Heart right ventricle (tissue), 16 donors: ENCODE results near the gene OR6C65. TPM values are rescaled to one million over a fixed set of nuclear protein-coding genes. Genes with fewer than 3 reads are reported as not detected.
"Not testable (repeated sequence)": the region's sequence is repeated elsewhere in the genome, so short reads cannot be mapped to it uniquely, and the experiment has no call there.

ENCODE experiments used
- ATAC-seq, 8 donors: fragments of 200-7000 bp; cut with Tn5 transposase; one replicate each; pipeline ENCODE4 v1.9.1; 2020; ENCODE audit warnings: mild to moderate bottlenecking in 8 of 8, moderate library complexity in 8 of 8, moderate number of reproducible peaks in 1 of 8
- DNase-seq, 2 donors: peaks; one replicate each; pipeline ENCODE4 v3.0.0-alpha.2; 2020
- H3K27ac ChIP-seq, 10 donors: fragments of 200-600 bp; sonication (generic) in 2 of 10; one replicate each; pipeline versions ENCODE4 v1.5.0 to v1.8.0; 2020 to 2022; ENCODE audit warnings: mild to moderate bottlenecking in 3 of 10
- H3K27me3 ChIP-seq, 7 donors: fragments of 200-600 bp; one replicate each; pipeline ENCODE4 v1.8.0; 2021 to 2022; ENCODE audit warnings: mild to moderate bottlenecking in 2 of 7
- H3K36me3 ChIP-seq, 9 donors: fragments of 200-600 bp; sonication (generic) in 1 of 9; one replicate each; pipeline versions ENCODE4 v1.5.0 to v1.8.0; 2020 to 2022; ENCODE audit warnings: mild to moderate bottlenecking in 2 of 9
- H3K4me1 ChIP-seq, 9 donors: fragments of 200-600 bp; sonication (generic) in 1 of 9; one replicate each; pipeline versions ENCODE4 v1.5.0 to v1.8.0; 2020 to 2022; ENCODE audit warnings: mild to moderate bottlenecking in 4 of 9
- H3K4me3 ChIP-seq, 10 donors: fragments of 200-600 bp; sonication (generic) in 2 of 10; one replicate each; pipeline versions ENCODE4 v1.5.0 to v1.8.0; 2020 to 2022; ENCODE audit warnings: mild to moderate bottlenecking in 7 of 10, moderate library complexity in 2 of 10
- H3K9me3 ChIP-seq, 11 donors: fragments of 200-600 bp in 10 of 11; sonication (generic) in 2 of 11; one replicate each; pipeline versions ENCODE4 v1.5.0 to v1.8.0; 2013 to 2022; ENCODE audit warnings: mild to moderate bottlenecking in 2 of 11, control low read depth in 1 of 11, moderate library complexity in 1 of 11
- WGBS, 2 donors: extraction: QIAGEN DNeasy Blood & Tissue Kit; methylation state at CpG; one replicate each; pipeline ENCODE4 v1.1.7; 2013; ENCODE audit warnings: inconsistent platforms in 1 of 2; 5-methylcytosine and 5-hydroxymethylcytosine counted together
- intact Hi-C, 10 donors: fragments of 100-400 bp; cut with DNase I; formaldehyde crosslinking; loops; one replicate each; pipeline versions ENCODE4 v1.11.1 to v1.14.2; 2022
- polyA plus RNA-seq, 2 donors: library from polyadenylated mRNA; stranded (reverse); fragments of 200-250 nt; gene quantifications; one replicate each; pipeline ENCODE4 v1.2.3, GENCODE V29; 2013
- total RNA-seq, 10 donors: library from RNA; stranded (reverse); fragmentation: NEBNext Ultra II Directional in 3 of 10; extraction: Animal tissue kit (Norgen Biotek cat#: 25700) in 3 of 10; gene quantifications; one replicate each; pipeline versions ENCODE4 v1.2.1 to v1.2.4, GENCODE V29; 2021 to 2023
- TF ChIP-seq, protein P1 (sequence below), 9 donors: fragments of 200-600 bp; sonication (generic) in 2 of 9; IDR thresholded peaks; one replicate each; pipeline versions ENCODE4 v1.5.0 to v1.8.0; 2021 to 2022; ENCODE audit warnings: antibody characterized with exemption in 9 of 9, mild to moderate bottlenecking in 5 of 9, moderate library complexity in 1 of 9
- donor health status: Arrhythmogenic right ventricular cardiomyopathy.
- donor health status: ischemic (EF 13 %, LVEDD 7.1; RV severe dilation, severe dysfunction).
- donor health status: healthy with polysubstance abuse.
- donor health status: DM: no; HTN: yes; CAD: no.
- donor health status: DM: no; HTN: no; CAD: no.
- donor health status: ischemic (EF 25% LVEDD 6.9; RV normal size, moderate dysfunction).
- donor health status: ischemic (EF 25% LVEDD 5.7; RV mildly dilated, moderate dysfunction).
- donor health status: healthy.
- donor health status: DM: yes; HTN: yes; CAD: no.
- donor health status: Ischemic cardiomyopathy.
- donor health status: ischemic (EF 35%, LVEDD 5.7; RV mildly dilated, moderate dysfunction).
- donor health status: nonischemic (EF 11% LVEDD 7.7; RV severe dilation, severe dysfunction).
- donor health status: DM: yes; HTN: yes; CAD: no.
- donor health status: PGD.
- donor health status: ischemic (EF 29% LVEDD 5.4; RV normal size, mild dysfunction).
- donor health status: nonischemic (EF 23%, LVEDD 6.1; RV moderate dilation, normal function).

OR6C65 gene
- total and polyA plus RNA-seq, 12 donors, result not detected

DNA sequence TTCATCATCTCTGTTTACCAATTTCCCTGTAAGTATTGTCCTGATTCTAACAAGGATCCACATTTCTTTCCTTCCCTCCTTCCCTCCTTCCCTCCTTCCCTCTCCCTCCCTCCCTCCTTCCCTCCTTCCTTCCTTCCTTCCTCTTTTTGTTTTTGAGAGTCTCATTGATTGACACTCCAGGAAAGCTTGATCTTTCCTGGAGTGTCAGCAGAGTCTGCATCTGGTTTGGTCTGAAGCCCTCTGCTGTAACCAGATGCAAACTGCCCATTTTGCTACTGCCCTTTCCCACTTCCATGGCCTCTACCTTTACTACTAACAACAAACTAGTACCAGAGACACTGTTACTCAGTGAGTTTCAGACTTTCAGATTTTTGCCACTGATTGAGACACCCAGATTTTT lies 14.4 kb upstream of the OR6C65 start:
- H3K9me3 ChIP-seq, result no peaks in the 10 kb centered on the region
- H3K27me3 ChIP-seq, result no peaks in the 10 kb centered on the region
- TF ChIP-seq, protein P1, sequence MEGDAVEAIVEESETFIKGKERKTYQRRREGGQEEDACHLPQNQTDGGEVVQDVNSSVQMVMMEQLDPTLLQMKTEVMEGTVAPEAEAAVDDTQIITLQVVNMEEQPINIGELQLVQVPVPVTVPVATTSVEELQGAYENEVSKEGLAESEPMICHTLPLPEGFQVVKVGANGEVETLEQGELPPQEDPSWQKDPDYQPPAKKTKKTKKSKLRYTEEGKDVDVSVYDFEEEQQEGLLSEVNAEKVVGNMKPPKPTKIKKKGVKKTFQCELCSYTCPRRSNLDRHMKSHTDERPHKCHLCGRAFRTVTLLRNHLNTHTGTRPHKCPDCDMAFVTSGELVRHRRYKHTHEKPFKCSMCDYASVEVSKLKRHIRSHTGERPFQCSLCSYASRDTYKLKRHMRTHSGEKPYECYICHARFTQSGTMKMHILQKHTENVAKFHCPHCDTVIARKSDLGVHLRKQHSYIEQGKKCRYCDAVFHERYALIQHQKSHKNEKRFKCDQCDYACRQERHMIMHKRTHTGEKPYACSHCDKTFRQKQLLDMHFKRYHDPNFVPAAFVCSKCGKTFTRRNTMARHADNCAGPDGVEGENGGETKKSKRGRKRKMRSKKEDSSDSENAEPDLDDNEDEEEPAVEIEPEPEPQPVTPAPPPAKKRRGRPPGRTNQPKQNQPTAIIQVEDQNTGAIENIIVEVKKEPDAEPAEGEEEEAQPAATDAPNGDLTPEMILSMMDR (IDR thresholded peaks at IDR 0.05), result no peak
- no peak for ATAC-seq
- H3K4me3 ChIP-seq, result no peak overlapping the region
- H3K36me3 ChIP-seq, result no peaks in the 10 kb centered on the region
- no peak for DNase-seq
- H3K4me1 ChIP-seq, result no peaks in the 10 kb centered on the region
- no peak overlapping the region for H3K27ac ChIP-seq
- intact Hi-C loops, result no loop called here

- ATAC-seq, result no peak
- H3K9me3 ChIP-seq, result no peaks in the 10 kb centered on the region
- no peaks in the 10 kb centered on the region for H3K36me3 ChIP-seq
- intact Hi-C loops, result no loop called here
- no peak overlapping the region for H3K27ac ChIP-seq
- peaks cover 0 to 6% (median 0%) of the 10 kb centered on the region in 7 donors for H3K27me3 ChIP-seq
- no peak for DNase-seq
- H3K4me3 ChIP-seq, result no peak overlapping the region
- H3K4me1 ChIP-seq, result no peaks in the 10 kb centered on the region
- 85 to 93% methylated on average over 23 of the region's 23 CpGs for WGBS, 2 donors
- TF ChIP-seq, protein P1 (IDR thresholded peaks at IDR 0.05), result no peak
Observed at GRCh38 chr12:55392032-55392795, 8.1 kb upstream of the OR6C65 start.

GRCh38 chr12:55396326-55396725 lies 4.0 kb upstream of the OR6C65 start:
- H3K36me3 ChIP-seq, result no peaks in the 10 kb centered on the region
- TF ChIP-seq, protein P1 (IDR thresholded peaks at IDR 0.05), result no peak
- no peaks in the 10 kb centered on the region for H3K4me1 ChIP-seq
- intact Hi-C loops, result no loop called here
- H3K27ac ChIP-seq, result no peak overlapping the region
- peaks cover 0 to 6% (median 0%) of the 10 kb centered on the region in 7 donors for H3K27me3 ChIP-seq
- H3K9me3 ChIP-seq, result no peaks in the 10 kb centered on the region
- ATAC-seq (no peak), DNase-seq (no peak)
- WGBS, 2 donors, result 77 to 80% methylated on average over 1 of the region's 1 CpG
- H3K4me3 ChIP-seq, result no peak overlapping the region

GRCh38 chr12:55407866-55408265 lies 7.5 kb downstream of the OR6C65 start:
- no peaks in the 10 kb centered on the region for H3K27me3 ChIP-seq
- no peak overlapping the region for H3K4me3 ChIP-seq
- DNase-seq (no peak), ATAC-seq (no peak)
- peaks cover 0 to 32% (median 0%) of the 10 kb centered on the region in 11 donors for H3K9me3 ChIP-seq
- 49 to 52% methylated on average over 1 of the region's 1 CpG for WGBS, 2 donors
- no peaks in the 10 kb centered on the region for H3K4me1 ChIP-seq
- H3K36me3 ChIP-seq, result no peaks in the 10 kb centered on the region
- no peak overlapping the region for H3K27ac ChIP-seq
- intact Hi-C loops, result no loop called here
- TF ChIP-seq, protein P1 (IDR thresholded peaks at IDR 0.05), result no peak

DNA sequence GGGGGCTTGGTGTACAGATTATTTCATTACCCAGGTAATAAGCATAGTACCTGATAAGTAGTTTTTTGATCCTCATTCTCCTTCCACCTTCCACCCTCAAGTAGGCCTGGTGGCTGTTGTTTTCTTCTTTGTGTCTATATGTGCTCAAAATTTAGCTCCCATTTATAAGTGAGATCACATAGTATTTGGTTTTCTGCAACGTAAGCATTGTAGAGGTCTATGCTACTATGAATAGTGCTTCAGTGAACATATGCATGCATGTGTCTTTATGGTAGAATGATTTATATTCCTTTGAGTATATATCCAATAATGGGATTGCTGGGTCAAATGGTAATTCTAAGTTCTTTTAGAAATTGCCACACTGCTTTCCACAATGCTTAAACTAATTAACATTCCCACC lies 8.8 kb downstream of the OR6C65 start:
- DNase-seq, H3K4me1 ChIP-seq, H3K36me3 ChIP-seq, H3K4me3 ChIP-seq, intact Hi-C loops, H3K27ac ChIP-seq, ATAC-seq, H3K27me3 ChIP-seq: not testable (repeated sequence)
- peaks cover 0 to 24% (median 0%) of the 10 kb centered on the region in 11 donors for H3K9me3 ChIP-seq
- WGBS, 2 donors, result 90 to 95% methylated on average over 1 of the region's 1 CpG

GRCh38 chr12:55412138-55412537 lies 11.8 kb downstream of the OR6C65 start:
- H3K9me3 ChIP-seq, result peaks cover 0 to 20% (median 0%) of the 10 kb centered on the region in 11 donors
- DNase-seq, H3K27me3 ChIP-seq, H3K4me3 ChIP-seq, ATAC-seq, H3K27ac ChIP-seq, H3K4me1 ChIP-seq, intact Hi-C loops, H3K36me3 ChIP-seq: not testable (repeated sequence)
- WGBS, 2 donors, result 87 to 92% methylated on average over 15 of the region's 15 CpGs

DNA sequence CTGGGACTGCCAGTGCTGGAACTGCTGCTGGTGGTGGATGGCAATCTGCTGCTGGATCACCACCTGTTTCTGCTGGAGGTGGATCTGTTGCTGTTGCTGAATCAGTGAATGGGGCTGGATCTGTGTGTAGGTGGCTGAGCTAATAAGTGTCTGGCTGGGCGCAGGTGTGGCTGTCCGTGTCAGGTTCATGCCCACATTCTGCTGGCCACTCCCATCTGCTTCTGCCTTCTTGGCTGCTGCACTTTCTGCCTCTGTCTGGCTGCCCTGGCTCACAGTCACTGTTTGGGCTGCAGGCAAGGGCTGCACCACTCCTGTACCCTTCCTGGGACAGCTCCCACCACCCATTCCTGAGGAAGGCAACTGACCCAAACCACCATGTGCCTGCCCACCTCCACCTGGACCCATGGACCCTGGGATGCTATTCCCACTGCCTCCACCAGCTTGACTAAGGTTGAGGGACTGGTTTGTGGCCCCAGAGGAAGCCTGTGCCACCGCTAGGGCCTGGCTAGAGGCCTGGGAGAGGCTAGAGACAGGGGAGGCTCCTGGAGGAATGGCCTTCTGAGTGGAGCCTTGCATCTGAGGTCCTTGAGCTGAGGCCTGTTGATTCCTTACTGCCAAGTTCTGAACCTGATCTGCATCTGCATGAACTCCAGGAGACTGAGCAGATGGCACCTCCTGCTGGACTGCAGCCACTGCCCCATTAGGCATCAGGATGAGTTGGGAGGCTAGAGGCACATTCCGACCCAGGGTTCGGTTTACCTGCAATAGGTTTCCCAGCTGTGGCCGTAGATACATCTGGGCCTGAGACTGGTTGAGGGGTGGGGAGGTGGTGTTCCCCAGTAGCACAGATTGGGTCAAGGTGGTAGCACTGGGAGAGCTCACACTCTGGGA lies 13.4 kb downstream of the OR6C65 start:
- H3K4me1 ChIP-seq, H3K9me3 ChIP-seq, intact Hi-C loops, H3K27ac ChIP-seq, H3K4me3 ChIP-seq, H3K36me3 ChIP-seq, H3K27me3 ChIP-seq, DNase-seq: not testable (repeated sequence)
- WGBS, 2 donors, result 89 to 91% methylated on average over 5 of the region's 6 CpGs
- peak in 1 of 8 donors; percentile 34 for ATAC-seq
